ENCODE results near the gene RBM39.
"Not testable (repeated sequence)": the region's sequence is repeated elsewhere in the genome, so short reads cannot be mapped to it uniquely, and the experiment has no call there.

The RBM39 gene

DNA sequence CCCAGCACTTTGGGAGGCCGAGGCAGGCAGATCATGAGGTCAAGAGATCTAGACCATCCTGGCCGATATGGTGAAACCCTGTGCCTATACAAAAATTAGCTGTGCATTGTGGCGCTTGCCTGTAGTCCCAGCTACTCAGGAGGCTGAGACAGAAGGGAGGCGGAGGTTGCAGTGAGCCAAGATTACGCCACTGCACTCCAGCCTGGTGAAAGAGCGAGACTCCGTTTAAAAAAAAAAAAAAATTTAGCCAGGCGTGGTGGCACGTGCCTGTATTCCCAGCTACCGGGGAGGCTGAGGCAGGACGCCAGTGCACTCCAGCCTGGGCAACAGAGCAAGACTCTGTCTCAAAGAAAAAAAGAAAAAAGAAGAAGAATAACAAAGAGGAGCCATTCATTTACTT is 19.5 kb upstream of the RBM39 start:
- not testable (repeated sequence) for H3K27ac ChIP-seq, H3K4me3 ChIP-seq

DNA sequence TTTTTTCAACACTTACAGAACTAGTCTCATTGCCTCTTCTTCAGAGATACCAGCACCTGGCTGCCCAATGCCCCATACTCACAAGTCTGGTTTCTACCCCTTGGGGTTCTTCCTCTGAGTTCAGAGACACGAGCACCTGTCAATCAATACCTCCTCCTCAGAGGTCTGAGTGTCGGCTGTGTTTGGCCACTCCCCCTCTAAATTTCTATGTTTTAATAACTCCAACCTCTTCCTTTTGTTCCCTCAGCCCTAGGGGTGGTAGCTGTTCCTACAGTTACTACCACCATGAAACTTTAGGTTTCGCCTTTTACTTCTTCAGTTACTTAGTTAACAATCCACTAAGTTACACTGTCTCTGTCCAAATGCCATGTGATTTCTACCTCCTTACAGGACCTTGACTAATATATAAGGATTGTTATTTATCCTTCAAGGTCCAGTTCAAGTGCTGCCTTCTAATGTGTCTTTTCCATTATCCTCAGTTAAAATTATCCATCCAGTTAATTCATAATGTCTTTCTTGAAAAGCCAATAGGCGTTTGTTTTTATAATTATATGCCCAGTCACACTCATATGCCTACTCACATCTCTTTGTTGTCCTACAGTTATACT is 15.1 kb upstream of the RBM39 start:
- Histone ChIP-seq H3K27ac (peak overlapping the region in 4 of 21 experiments; percentile 2 to 42 (median 26)), H3K4me3 (no peak overlapping the region)

DNA sequence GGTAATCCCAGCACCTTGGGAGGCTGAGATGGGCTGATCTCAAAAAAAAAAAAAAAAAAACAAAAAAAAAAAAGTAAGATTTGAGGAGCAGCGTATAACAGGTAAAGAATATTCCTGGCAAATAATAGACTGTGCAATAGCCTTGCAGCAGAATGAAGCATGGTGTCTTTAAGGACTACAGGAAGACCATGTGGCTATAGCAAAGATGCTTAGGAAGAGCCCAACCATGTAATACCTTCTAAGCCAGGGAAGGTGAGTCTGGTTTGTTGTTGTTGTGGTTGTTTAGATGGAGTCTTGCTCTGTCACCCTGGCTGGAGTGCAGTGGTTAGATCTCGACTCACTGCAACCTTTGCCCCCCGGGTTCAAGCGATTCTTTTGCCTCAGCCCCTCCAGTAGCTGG is 14.3 kb upstream of the RBM39 start:
- no peak overlapping the region for H3K4me3 ChIP-seq
- H3K27ac ChIP-seq = peak overlapping the region in 2 of 21 experiments; percentile 23 to 29

DNA sequence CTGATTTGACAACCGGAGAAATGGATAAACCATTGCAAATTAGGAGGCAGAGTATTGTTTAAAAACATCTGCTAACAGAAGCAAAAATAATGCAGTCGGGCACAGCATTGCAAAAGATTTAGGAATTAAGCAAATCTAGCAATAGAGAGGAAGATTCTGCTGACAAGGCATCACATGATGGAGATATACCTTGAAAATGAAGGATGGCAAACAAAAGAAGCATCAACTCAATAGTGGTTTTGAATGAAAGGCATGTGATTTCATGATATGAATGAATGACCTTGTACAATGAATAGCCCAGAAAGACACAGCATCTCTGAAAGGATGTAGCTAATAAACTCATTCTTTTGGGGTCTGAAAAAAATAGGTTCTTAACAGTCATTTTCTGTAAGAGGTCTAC is 8.6 kb upstream of the RBM39 start:
- Histone ChIP-seq H3K27ac (no peak overlapping the region), H3K4me3 (no peak overlapping the region)

DNA sequence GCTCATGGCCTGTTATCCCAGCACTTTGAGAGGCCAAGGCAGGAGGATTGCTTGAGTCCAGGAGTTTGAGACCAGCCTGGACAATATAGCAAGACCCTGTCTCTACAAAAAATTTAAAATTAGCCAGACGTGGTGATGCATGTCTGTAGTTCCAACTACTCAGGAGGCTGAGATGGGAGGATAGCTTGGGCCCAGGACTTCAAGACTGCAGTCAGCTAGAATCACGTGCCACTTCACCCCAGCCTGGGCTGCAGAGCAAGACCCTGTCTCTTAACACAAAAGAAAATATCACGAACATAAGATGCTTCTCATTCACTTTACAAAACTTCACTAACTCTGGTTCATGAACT is 2.4 kb upstream of the RBM39 start:
- H3K4me3 ChIP-seq = not testable (repeated sequence)
- H3K27ac ChIP-seq = peak overlapping the region in 19 of 21 experiments; percentile 9 to 100 (median 98)

DNA sequence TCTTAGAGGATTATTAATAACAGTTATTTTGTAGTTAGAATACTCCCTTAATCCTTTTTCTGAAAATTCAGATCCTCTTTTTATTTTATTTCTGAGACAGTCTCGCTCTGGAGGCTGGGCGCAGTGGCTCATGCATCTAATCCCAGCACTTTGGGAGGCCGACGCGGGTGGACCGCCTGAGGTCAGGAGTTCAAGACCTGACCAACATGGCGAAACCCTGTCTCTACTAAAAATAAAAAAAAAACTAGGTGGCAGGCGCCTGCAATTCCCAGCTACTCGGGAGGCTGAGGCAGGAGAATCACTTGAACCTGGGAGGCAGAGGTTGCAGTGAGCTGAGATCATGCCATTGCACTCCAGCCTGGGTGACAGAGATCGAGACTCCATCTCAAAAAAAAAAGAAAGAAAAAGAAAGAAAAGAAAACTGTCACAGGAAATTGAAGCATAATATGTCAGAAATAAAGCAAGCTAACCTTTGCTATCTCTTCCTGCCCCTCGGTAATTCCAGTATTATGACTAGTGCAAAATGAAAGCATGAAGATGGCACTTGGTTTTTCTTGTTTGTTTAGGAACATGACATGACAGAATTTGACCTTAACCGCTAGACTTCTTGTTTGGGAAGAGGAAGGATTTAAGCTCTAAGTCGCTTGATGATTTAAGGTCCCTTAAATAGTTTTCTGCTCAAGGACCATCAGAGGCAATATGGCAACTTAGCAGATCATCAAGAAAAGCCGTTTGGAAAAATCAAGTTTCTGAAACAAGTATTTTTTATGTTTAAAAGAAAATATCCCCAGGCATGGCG is 1.8 kb upstream of the RBM39 start:
- Histone ChIP-seq H3K4me3 (peak overlapping the region in 4 of 7 experiments; percentile 2 to 85 (median 68)), H3K27ac (peak overlapping the region in 20 of 21 experiments; percentile 83 to 100 (median 98))

DNA sequence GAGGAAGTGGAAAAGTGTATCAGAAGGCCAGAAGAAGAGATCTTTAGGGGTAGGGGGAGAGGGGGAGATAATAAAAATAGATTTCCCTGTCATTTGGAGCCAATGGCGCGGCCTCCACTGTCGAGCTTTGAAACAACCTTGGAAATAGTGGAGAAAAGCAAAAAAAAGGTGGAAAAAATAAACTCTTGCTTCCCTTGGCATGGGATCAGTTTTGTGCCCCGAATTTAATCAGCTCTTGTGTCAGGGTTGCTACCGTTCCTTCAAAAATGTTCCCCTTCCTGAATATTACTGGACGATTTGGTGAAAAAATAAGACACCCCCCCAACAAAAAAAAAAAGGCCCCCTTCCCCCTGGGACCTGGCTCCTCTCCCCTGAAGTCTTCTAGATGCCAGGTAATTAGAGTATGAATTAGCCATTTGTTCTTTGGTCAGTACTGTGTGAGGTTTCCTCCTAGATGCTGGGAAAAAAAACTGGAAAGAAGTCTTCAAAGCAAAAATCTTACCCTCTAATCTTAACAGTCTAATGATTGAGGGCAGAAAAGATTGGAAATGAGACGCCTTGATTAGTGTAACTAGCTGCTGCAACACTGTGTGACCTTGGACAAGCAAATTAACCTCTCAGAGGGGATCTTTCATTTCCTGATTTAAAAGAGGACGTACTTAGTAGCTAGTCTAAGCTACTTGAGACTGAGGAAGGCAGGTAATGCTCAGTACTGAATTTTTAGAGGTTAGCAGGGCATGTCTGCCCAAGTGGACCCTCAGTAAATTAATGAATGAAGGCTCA is 872 bp upstream of the RBM39 start:
- H3K27ac ChIP-seq = peak overlapping the region; percentile 82 to 100 (median 98)
- H3K4me3 ChIP-seq = peak overlapping the region; percentile 33 to 97 (median 85)

DNA sequence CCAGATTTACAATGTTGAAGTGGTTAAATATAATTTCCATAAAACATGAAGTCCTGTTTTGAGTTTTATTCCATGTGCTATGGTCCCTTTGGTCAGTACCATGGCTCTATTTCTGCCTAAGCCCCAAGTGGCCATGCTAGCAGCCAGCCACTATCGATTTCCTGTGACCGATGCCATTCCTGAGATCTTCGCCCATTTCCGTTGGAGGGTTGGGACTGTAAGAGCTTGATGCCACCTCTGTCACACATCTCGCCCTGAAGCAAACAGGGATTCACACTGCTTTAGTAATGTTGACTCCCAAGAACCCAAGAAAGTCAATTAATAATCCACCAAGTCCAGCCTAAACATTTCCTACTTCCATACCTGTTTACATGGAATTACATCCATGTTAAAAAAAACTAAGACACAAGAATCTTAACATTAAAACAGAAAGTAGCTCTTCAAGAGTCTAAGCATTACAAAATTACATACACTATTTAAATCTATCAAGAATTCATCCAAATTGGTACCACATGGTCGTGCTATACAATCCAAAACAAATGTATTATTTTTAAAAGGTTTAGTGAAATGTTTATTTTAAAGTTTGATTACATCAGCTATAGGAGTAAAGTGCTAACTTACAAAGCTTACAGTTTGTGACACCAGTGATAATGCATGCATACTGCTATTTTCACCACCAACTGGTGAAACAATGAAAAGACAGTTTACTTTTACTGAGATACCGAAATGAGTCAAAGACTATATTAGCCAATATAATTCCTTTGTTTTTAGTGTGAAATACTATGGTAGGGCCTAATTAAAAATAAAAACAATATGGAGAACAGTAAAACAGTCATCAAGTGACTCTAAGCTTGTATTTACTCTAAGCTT is 2.5 kb downstream of the RBM39 start:
- peak overlapping the region in 3 of 21 experiments; percentile 30 to 100 (median 100) for H3K27ac ChIP-seq
- H3K4me3 ChIP-seq = peak overlapping the region in 5 of 7 experiments; percentile 75 to 97 (median 85)

DNA sequence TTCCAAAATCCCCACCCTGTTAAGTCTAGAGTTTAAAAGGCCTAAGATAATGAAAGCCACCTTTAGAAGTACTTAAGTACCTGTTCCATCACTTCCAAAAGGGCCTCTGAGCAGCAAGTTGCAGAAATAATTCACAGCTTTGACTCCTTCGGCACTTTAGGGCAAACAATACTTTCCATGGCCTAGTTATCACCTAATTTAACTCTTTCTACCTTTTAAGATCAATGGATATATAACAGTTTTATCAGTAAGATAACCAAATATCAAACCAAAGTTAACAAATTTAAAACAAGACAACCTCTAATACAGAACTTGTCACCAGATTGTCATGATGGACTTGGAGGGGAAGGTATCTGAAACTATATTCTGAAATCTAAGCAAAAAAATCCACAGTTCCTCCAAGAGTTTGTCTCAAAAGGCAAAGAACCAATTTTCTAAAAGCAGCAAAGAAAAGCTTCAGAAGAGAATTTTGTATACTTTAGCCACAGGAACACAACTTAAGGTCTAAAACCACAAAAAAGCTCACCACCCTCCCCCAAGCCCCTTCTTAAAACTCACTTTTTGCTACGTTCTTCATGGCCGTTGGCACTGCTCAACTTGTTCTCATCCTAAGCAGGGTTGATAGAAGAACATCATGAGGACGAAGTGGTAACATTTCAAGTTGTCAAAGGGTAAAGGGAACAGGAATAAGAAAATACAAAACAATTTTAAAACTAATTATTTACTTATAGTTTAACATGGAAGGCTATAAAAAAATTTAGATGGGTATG is 3.5 kb downstream of the RBM39 start:
- H3K4me3 ChIP-seq = no peak overlapping the region
- no peak overlapping the region for H3K27ac ChIP-seq

DNA sequence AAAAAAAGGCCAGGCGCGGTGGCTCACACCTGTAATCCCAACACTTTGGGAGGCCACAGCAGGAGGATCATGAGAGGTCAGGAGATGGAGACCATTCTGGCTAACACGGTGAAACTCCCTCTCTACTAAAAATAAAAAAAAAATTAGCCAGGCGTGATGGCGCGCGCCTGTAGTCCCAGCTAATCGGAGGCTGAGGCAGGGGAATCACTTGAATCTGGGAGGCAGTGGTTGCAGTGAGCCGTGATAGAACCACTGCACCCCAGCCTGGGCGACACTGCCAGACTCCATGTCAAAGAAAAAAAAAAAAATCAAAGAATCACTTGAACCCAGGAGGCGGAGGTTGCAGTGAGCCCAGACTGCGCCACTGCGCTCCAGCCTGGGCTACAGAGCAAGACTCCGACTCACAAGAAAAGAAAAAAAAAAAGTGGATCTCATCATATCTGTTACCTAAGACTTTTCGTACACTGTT is 4.2 kb downstream of the RBM39 start:
- Histone ChIP-seq H3K4me3 (no peak overlapping the region), H3K27ac (no peak overlapping the region)

DNA sequence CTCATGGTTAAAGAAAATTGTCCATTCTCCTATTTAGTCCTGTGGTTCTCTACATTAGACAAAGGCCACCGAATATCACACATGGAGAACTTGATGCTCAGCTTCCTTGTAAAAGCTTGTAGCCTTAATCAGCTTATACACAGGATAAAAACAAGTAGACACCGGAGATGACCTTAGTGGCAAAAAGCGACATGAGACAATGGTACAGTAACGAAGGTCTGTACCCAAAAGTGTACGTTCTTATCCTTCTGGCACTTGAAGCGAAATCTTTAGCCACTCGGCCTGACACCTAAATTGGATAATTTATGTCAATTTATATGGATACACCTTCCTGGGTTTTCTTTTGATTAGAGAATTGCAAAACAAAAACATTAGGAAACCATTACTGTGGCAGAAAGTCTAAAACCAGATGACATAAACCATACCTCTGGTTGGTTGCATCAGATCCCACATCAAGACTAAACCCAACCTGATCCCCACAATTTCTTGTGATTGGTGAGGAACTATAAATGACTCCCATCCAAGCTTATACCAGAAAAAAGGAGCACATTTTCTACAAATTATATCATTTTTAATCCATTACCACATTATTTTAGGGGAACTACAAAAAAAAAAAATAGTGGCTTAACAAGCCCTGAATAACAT is 6.1 kb downstream of the RBM39 start:
- no peak overlapping the region for H3K27ac ChIP-seq

DNA sequence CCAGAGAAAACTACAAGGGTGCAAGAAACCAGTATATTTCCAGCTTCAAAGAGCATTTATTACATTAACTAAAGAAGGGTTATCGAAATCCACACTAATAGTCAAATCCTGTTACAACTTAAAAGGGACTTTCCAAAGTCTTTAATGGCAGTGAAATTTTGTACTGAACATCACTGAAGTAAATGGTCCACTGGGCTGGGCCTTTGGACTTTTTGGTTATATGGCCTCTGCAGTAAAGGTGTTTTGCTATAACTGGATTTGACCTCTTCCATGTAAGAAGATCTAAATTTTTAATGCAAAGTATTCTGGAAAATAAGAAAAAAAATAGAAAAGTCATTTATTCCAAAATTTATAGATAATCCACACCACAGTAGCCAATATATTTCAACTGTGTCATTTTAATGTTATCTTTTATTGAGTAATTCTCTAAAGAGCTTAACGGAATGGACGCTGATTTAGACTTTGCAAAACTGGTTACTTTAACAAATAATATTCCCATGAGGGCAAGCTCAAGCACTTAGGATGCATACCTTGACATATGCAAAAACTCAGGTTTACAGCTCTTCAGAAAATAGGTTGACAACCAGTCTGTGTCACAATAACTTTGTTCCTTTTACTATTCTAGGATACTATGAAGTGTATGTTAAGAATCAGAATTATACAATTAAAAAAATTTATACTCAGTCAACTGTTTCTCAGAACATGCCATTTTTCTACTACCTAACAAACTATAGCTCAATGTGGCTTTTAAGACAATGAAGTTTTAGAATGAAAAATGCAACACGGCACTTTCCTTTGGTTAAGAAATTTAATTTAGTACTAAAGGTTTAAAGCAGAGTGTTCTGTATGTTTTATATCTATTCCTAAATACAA is 7.0 kb downstream of the RBM39 start:
- Histone ChIP-seq H3K27ac (no peak overlapping the region), H3K4me3 (no peak overlapping the region)

More for the DNA sequence above, 6.1 kb downstream of the RBM39 start:
- H3K4me3 ChIP-seq = no peak overlapping the region

DNA sequence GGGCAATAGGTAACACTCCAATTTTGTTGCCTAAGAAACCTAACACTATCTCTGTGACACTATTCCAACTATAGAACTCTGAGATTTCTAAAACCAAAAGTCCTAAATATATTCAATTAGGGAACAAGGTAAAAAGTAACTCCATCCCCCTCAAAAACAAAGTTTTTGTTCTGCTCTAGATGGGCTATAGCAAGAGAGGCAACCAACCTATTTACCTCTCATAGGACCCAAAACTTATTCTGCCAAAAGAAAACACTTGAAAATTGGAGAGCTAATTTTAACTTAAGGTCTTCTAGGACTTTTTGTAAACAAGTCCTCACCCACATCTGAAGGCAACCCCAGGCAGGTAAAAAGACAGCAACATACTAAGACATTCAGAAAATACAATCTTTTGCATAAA is 7.7 kb downstream of the RBM39 start:
- no peak overlapping the region for H3K4me3 ChIP-seq

DNA sequence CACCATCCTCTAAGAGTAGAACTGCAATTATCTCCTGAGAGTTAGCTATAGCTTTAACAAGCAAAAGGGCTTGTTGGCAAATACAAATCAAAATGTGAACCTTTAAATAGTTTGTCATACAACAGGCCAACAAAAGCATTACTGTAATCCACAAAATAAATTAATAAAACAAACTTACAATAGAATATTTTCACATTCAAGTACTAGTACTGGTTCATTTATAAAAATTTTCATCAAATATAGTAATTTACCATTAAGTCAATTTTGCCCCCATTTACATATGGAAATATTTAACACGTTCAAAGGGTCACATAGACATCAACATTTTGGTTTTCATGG is 9.4 kb downstream of the RBM39 start:
- no peak overlapping the region for H3K27ac ChIP-seq

More for the DNA sequence above, 7.7 kb downstream of the RBM39 start:
- H3K27ac ChIP-seq = no peak overlapping the region

DNA sequence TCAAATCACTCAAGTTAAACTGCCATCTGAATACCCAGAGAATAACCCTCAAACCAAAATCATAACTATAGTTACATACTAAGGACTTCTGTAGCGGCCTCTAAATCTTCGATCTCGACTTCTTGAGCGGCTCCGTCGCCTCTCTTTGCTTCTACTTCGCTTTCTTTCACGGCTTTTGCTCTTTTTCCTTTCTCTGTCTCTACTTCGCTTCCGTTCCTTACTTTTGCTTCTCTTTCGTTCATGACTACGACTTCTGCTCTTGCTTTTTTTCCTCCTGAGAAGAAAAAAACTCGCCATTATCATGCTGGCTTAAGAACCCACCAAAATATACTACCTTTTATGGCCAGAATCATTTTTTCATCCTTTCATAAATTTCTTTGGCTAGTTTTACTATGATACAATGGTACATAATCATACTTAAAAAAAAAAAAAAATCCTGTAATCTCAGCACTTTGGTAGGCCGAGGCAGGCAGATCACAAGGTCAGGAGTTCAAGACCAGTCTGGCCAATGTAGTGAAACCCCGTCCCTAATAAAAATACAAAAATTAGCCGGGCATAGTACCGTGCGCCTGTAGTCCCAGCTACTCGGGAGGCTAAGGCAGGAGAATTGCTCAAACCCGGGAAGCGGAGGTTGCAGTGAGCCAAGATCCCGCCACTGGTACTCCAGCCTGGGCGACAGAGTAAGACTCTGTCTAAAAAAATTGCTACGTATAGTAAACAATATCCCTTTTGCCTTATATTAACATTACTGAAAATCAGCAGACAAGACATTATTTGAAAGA is 10.0 kb downstream of the RBM39 start:
- Histone ChIP-seq H3K4me3 (no peak overlapping the region), H3K27ac (no peak overlapping the region)

More for the DNA sequence above, 9.4 kb downstream of the RBM39 start:
- H3K4me3 ChIP-seq = no peak overlapping the region

DNA sequence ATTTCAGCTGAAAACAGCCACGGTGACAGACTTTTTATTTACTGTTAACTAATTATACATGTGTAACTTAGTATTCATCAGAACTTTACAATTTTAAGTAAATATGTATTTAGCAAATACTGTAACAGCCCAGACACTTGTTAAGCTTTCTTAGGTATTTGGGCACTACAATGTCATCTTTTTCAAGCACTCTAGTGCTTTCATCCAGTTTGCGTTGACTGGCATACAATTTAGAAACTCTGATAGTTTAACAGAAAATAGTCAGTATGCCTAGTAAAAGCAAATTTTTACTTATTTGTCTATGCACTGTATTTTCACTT is 10.6 kb downstream of the RBM39 start:
- Histone ChIP-seq H3K4me3 (no peak overlapping the region), H3K27ac (no peak overlapping the region)

All from skin epidermis (tissue), 12 donors.